NCI-H1105 (cell line): ENCODE data around the gene IGF1R.

Experiments
- DNase-seq: peaks from one replicate; lab custom pipeline; 2025; lab: John Stamatoyannopoulos, UW

IGF1R gene

GRCh38 chr15:98914626-98915025, 266.3 kb downstream of the IGF1R start:
- DNase-seq, result no peak

DNA sequence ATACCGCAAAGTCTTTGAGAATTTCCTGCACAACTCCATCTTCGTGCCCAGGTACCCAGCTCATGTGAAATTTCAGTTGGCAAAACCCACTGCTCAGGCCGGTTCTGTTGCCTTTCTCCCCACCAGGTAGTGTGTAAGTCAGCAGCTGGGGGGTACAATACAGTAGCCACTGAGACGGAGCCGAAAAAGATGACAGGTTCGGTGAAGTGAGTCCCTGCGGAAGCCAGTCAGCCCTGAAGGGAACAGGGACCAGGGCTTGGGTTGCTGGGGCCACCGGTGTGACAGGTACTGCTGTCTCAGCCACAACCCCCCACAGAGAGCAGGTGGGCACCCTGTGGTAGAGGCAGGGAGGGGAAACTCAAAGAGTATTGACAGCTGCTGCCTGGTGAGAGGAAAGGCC, 268.5 kb downstream of the IGF1R start:
- no peak for DNase-seq

DNA sequence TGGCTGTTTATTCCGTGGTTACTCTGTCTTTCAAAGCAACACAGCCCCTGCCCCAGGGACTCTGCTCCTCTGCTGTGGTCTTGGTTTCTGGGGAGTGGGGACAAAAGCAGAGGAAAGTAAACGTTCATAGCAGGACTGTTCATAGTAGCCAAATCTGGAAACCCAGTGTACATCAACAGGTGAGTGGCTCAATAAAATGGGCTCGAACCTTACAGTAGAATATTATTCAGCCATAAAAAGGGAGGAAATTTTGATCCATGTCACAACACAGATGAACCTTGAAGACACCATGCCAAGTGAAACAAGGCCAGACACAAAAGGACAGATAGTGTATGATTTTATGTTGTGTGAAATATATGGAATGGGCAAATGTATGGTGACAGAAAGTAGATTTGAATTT, 269.1 kb downstream of the IGF1R start:
- no peak for DNase-seq

- no peak for DNase-seq
These were observed 271.9 kb downstream of the IGF1R start for GRCh38 chr15:98920091-98920880.

- no peak for DNase-seq
These were observed 274.8 kb downstream of the IGF1R start for GRCh38 chr15:98923171-98923570.

GRCh38 chr15:98923579-98923978, 275.2 kb downstream of the IGF1R start:
- DNase-seq, result no peak

- DNase-seq, result no peak
These were observed 276.2 kb downstream of the IGF1R start for GRCh38 chr15:98924401-98925049.

- DNase-seq, result no peak
These were observed 277.9 kb downstream of the IGF1R start for GRCh38 chr15:98926236-98926635.

DNA sequence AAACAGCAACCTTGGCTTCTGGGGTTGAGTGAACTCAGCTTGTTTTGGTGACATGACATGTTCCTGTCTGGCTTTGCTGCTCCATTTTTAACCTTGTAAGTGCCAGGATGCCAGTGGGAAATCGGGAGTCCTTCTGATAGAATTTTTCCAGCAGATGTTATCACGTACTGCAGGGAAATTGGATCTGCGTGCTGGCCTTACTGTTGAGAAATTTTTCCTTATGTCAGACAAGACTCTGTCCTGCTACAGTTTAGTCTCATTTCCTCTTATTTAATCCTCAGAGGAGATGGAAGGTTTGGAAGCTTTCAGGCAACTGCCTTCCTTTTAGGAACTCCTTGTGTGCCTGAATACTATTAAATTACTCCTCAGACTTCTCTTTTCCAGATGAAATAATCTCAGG, 278.7 kb downstream of the IGF1R start:
- DNase-seq, result no peak

DNA sequence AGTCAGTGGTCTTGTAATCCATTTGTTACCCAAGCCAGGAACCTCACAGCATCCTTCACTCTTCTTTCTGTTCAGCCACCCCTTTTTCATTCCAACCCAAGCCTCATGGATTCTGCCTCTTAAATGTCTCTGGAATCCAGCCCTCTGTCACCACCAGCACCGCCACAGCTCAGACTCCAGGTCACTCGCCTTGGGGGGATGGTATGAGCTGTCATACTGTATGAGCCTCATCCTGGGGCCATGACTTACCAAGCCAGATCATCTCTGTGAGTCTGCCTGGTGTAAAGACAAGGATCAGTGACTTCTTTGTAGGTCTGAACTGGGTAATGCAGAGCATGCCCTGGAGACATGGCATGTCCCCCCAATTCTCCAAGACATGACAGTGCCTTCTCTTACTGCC, 279.7 kb downstream of the IGF1R start:
- no peak for DNase-seq

GRCh38 chr15:98930576-98930975, 282.2 kb downstream of the IGF1R start:
- DNase-seq, result no peak

DNA sequence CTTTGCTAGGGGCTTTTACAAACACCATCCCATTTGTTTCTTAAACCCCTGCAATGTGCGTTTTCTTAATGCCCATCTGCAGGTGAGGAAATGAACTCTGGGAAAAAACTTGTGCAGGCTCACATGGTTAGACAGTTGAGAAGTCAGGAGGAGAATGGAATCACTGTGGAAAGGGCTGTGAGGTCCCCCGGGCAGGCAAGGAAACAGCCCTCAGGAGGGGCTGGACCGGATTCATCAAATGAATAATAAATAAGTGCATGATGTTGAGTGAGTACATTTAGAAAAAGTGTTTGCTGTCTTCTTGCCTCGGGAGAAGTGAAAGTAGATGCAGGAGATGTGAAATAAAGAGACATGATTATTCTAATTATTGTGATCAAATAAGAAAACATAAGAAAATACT, 282.7 kb downstream of the IGF1R start:
- no peak for DNase-seq

- DNase-seq, result no peak
These were observed 285.1 kb downstream of the IGF1R start for GRCh38 chr15:98933406-98933805.

DNA sequence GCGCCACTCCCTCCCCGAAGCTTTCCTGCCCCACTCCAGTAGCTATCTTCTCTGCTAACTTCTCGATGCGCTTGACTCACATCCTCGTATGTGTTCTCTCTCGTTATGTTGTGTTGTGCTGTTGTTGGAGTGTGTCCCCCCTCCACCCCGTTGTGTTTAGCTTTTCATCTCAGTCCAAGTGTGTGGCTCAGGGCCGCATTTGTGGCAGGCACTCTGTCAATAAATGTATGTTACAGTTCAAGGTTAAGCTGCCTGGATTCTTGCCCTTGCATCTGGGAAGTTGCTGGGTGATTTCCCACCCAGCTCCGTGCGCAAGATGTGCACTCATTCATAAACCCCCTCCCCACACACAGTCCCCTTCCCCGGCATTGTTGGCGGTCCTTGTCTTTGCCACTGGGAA, 287.4 kb downstream of the IGF1R start:
- no peak for DNase-seq

DNA sequence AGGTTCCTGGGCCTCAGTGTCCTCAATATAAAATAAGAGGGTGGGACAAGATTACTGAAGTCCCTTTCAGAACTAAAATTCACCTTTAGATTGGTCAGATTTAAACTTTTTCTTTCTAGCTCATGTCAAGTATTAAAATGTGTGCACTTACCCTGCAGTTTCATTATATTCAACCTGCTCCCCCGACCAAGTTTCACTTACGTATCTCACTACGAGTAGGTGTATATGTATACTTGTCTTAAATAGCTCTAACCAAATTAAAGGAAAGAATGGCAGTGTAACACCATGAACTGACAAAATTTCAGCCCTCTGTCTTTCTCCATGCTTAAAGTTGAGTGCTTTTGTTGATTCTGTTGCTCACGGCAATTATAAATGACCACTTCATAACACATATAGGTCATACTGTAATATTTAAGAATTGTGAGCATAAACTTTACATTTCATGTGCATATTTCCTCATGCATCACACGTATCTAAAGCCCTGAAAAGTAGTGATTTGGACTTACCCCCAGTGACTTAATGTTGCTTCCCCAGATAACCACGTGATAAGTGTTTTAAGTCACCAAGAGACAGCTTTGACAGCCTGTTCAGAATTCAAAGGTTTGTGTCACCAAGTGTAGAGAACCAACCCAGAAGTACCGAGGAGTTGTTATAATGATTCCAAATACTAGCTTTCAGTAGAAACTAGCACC, 289.2 kb downstream of the IGF1R start:
- DNase-seq, result no peak

GRCh38 chr15:98938105-98938417, 289.7 kb downstream of the IGF1R start:
- no peak for DNase-seq

DNA sequence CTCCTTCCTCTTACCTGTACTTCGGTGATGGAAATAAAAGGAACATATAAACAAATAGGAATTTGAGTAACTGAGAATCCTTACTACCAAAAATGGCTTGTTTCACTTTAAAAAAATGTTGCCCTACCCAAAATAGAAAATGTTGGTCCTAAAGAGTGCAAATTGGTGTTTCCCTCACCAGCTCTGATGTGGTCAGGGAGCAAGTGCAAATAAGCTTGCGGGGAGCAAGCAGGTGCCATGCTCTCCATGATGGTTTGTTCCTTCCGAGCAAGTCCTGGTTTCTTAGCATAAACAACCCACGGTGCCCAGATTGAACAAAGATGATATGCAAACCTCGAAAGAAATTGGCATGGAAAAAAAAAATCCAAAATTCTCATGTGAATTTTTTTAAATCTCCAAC, 290.5 kb downstream of the IGF1R start:
- no peak for DNase-seq

DNA sequence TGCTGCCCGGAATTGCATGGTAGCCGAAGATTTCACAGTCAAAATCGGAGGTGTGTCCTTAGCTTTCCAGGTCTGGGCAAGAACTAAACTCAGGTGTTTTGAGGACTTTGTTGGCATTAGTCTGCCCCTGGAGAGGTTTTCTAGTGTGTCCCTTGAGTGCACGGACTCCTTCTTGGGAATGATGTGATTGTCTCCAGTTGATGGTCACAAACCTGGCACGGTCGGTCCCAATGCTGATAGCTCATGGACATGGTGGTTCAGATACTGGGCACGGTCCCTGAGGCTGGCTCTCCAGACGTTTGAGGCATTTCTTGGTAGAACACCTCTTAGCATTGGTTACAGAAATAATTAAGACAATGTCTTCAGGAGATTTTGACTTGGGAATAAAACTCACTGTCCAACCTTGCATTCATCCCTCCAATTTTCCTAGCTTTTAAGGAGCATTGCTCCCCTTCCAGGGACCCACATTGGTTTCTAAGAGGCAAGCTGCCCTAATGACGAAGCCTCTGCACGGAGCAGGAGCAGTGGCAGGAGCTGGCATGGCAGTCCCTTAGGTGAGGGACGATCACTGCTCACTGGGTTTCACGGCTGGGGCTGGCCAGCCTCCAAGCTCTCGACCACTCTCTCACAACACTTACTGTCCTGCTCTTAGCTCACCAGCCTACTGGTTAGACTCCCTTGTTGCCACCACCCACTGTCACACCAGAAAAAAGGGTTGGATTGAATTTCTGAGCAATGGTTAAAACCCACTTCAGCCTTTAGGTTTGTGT, 291.2 kb downstream of the IGF1R start:
- no peak for DNase-seq

DNA sequence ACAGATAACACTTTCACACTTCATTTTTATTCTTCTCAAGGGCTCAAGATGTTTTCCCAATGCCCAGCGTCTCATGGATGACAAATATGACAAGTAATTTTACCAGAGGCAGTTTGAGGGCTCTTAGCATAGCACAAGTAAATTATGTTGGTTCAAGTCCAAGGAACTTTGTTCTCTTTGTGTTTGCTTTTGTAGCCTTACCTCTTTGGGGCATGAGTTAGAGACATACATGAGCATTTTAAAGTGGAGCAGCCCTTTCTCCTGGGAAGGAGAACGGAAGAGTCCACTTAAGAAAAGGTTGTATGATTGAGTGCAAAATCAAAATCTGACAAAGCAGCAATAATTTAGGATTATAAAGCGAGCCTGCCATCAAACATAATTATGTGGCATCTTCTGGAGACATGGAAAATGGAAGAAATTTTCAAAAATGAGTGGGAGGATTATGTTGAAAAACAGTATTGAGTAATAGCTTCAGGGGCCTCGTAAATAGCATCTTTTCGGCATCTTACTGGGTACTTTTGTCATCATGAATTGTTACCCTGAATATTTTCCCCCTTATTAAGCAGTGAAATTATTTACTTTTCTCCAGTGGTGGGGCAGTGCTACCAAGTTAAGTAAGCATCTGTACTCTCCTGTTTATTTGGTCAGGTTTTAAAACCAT, 293.4 kb downstream of the IGF1R start:
- DNase-seq, result no peak

DNA sequence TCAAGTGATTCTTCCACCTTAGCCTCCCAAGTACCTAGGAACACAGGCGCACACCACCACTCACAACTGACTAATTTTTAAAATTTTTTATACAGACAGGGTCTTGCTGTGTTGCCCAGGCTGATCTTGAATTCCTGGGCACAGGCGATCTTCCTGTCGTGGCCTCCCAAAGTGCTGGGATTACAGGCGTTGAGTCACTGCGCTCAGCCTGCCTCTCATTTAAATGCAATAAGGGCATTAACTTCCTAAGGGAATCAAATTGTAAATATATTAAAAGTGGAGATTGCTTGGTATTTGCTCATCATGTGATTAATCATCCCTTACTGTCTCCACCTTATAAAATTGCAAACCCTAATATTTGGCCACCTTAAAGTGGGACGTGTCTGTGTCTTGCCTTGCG, 294.1 kb downstream of the IGF1R start:
- DNase-seq, result no peak

DNA sequence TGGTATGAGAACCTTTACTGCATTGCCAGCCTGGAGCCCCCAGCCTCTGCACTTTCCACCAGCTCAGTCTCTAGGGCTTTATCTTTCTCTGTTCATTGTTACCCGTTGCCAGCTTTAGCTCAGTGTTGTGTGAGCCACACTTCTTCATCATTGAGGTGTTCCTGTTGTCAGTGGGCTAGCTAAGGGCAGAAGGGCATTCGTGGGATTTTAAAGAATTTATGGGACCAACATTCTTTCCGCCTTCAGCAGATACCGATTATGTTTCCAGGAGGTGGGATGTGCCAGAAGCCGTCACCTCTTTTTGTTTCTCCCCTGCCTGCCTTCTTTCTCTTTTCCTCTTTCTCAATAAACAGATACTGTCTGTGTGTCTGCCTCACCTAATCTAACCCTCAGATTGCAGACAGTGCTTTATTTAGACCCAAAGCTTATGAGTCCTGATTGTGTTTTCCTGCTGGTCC, 294.7 kb downstream of the IGF1R start:
- no peak for DNase-seq

DNA sequence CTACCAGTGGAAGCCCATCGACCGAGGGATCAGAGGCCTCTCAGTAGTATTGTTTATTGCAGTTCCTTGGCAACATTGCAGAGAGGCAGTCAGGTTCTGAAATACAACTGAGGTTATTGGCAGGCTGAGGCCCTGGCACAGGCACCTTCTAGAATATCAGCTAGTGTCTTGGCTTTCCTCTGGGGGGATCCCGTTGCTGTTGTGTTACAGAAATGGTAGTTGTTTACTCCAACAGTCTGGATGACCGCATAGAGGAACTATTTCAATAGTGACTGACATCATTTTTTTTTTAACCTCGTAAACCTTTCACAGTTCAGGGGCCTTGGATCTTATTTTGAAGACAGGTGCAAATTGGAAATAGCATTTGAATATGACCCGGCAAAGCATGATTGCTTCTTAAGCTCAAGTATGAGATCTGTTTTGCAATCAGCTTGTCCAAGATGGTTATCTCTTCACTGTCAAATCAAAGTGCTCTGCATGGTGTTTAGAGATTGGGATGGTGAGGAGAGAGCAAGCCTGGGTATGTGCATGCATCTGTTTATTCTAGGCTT, 295.3 kb downstream of the IGF1R start:
- DNase-seq, result no peak
